ENCODE measurements around the gene NOS2.

The NOS2 gene

DNA sequence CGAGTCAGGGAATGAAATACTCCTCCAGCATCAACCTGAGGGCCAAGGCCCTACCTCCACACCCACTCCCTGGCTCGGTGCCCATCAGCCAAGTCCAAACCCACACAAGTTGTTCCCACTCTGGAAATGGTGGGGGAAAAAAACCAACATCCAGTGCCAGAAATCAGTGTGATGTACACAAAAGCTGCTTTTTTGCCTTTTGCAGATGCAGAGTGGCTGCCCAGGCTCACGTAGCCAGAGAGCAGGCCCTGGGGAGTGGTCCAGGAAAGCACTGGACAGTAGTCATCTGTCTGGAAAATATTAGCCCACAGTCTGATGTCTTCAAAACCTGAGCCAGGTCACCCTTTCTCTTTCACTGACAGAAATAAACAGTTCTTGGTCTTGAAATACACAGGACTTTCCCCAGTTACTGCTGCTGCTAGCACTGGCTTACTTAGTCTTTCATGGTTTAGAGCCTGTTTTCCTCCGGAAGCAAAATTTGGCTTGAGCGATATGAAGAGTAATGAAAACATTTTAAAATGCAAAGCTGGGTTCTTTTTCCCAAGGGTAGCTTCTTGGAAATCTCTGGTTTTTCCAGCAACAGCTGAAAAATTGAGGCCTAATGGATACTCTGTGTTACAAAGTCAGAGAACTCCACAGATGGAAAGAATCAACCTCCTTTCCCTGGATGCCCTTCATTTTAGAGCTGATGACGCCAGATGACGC is 18.2 kb upstream of the NOS2 start:
- no peak for DNase-seq

GRCh38 chr17:27817731-27818130 is 17.4 kb upstream of the NOS2 start:
- DNase-seq = peak in 2 of 3 donors; percentile 10 to 18

- no peak for DNase-seq
Measured at GRCh38 chr17:27816946-27817345, 16.6 kb upstream of the NOS2 start.

- DNase-seq = no peak
Measured at GRCh38 chr17:27811961-27812360, 11.6 kb upstream of the NOS2 start.

DNA sequence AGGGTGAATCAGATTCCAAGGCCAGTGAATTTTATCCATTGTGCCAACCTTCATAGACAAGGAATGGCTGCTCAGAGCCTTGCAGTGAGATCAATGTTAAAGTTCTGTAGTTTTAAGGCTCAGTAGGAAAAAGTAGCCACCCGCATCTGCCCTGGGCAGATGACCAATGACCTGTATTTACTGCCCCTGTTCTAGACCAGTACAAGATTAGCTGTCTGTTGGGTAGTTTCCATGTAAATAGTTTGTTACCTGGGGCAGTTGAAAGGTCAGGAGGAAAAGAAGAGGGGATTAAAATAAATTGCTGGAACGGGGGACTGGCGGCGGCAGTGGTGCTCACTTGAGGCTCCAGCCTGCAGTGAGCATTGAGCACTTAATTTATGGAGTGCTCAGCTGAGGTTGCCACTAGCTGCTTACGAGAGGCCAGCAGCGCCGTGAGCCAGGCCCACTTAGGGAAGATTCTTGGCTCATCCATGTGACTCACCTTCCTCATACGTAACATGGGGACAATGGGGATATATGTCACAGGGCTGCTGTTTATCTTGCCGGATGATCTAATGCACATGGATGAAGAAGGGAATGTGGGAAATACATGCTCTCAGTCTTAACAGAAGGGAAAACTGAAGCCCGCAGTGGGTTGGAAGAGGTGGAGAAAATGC is 10.7 kb upstream of the NOS2 start:
- peak; percentile 30 to 49 (median 35) for DNase-seq

GRCh38 chr17:27810211-27810901 is 10.0 kb upstream of the NOS2 start:
- peak; percentile 43 to 79 (median 52) for DNase-seq

DNA sequence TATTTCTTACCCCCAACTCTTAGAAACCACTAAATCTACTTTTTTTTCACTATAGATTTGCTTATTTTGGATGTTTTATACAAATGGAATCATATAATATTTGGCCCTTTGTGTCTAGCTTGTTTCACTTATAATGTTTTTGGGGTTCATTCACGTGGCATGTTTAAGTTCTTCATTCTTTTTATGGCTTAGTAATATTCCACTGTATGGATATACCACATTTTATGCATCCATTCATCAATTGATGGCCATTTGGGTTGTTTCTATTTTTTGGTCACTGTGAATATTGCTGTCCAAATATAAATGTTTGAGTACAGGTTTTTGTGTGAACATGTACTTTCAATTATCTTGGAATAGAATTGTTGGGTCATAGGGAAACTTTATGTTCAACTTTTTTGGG is 9.2 kb upstream of the NOS2 start:
- DNase-seq = no peak

GRCh38 chr17:27808628-27809027 is 8.3 kb upstream of the NOS2 start:
- peak; percentile 20 to 72 (median 50) for DNase-seq

- DNase-seq = peak in 1 of 3 donors; percentile 20
Measured at GRCh38 chr17:27807567-27808470, 7.5 kb upstream of the NOS2 start.

DNA sequence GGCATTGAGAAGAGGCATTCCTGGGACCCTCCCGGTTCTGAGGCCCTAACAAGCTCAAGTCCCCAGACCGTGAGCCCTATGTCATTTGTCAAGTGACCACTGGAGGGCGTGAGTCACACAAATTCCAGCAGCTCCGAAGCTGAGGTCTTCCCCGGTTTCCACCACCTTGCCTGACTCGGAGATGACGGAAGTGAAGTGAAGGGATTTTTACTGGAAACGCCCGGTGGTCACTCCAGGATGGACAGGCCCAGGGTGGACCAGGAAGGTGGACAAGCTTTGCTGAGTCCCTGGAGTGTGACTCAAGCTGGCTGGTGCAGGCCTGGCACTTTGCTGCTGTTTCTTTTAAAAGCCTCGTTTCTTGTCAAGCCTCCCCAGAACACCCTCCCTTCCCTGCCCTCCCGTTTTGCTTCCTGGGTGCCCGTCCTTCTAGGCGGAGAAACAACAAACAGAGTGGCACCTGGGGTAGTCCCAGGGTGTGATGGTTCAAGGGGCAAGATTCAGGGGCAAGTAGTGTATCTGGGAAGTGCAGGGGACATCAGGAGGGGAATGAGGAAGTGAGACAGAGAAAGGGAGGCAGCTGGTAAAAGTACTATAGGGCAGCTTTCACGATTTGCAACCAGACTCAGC is 5.3 kb upstream of the NOS2 start:
- peak; percentile 86 to 89 (median 87) for DNase-seq

DNA sequence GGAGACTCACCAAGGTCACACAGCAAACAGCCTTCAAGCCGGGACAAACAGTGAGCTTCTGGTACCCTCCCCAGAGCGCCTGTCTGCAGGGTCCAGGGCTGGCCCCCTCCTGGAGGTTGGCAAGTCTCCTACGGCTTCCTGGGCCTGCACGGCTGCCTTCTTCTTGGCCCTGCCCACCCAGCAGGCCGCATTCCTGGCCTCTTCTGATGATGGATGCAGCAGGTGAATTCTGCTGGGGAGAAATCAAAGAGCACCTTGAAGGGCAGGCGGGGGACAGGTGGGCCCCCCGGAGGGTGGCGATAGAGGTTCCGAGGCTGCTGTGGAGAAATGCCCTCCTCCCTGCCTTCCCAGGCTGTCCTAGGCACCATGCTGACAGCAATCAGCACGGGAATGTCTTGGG is 3.8 kb upstream of the NOS2 start:
- no peak for DNase-seq

DNA sequence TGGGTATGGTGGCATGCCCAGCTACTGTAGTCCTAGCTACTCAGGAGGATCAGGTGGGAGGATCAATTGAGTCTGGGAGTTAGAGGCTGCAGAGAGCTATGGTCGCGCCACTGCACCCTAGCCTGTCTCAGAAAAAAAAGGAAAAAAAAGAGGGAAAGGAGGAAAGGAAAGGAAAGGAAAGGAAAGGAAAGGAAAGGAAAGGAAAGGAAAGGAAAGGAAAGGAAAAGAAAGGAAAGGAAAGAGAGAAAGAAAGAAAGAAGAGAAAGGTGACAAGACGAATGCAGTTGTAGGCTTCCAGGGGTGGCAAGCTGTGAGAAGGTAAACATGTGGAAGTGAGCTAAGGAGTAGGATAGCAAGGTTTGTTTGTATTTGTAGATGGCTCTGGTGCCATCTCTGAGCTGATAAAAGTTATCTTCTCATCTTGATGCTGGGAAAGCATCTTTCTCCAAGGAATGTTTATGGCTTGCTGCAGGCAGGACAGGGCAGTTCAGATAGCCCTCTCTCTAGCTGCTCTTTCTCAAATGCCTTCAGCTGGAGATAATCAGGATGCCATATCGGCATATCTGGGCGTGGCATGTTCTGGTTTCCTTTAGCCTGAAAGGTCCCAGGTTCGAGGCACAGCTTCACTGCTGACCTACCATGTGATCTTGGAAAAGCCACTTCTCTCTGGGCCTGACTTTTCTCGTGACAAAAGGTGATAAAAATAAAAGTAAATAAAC is 2.8 kb upstream of the NOS2 start:
- no peak for DNase-seq

DNA sequence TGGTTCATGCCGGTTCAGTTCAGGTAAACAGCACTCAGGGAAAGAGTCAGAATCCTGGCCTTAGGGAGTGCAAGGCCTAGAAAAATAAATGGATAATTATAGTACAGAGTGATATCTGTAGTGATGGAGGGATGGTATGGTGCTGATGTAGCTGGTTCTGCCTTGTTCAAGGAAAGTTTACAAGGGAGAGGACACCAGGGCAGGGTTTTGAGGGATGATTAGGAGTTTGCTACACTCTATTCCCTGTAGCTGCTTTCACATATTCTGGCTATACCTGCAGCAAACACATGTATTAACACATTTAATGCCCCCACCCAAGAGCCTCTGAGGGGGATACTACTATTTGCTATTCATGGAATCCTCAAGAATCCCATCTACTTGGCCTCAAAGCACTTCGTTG is 1.7 kb upstream of the NOS2 start:
- no peak for DNase-seq

DNA sequence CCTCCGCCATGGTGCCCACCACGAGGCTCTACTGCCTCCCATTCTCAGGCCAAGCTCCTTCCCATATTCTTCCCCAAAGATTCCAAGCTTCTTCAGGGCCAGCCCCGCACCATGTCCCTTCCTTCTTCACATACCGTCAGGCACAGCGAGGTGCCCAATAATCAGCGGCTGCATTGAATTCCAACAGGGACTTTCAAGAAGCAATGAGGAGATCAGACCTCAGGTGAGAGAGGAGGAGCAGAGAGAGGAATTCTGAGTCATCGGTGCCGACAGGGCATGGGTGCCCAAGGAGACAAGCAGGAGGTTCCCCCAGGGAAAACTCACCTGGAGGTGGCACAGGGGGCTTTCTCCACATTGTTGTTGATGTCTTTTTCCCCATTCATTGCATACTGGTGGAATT is 2.0 kb downstream of the NOS2 start:
- no peak for DNase-seq

DNA sequence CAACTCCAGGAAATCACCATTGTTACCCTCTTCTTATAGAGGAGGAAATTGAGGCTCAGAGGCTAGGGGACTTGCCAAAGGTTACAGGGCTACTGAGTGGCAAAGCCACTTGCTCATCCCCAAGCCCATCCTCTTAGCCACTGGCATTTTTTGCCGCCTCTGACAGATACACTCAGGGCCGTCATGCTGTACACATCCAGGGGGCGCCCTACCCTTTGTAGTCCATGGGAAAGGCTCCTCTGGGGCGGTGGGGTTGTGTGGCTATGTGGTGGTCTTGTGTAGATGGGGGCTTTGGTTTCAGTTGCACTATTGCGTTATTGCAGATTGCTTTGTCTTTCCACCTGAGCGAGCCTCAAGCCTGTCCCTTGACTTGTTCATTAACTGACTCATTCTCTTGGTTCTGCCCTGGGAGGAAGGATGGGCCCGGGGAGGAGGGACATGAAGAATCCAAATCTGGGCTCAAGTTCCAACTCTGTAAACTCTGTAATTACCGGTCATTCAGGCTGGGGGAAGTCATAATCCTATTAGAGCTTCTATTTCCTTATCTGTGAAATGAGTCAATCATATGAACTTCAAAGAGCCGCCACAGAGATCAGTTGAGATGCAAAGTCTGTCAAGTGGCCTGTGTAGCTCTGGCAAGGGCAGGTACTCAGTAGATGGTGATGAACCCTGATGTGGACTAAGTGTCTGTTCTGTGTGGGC is 2.8 kb downstream of the NOS2 start:
- no peak for DNase-seq

- no peak for DNase-seq
Measured at GRCh38 chr17:27793906-27794569, 6.3 kb downstream of the NOS2 start.

GRCh38 chr17:27793168-27793905 is 7.0 kb downstream of the NOS2 start:
- peak in 1 of 3 donors; percentile 28 for DNase-seq

DNA sequence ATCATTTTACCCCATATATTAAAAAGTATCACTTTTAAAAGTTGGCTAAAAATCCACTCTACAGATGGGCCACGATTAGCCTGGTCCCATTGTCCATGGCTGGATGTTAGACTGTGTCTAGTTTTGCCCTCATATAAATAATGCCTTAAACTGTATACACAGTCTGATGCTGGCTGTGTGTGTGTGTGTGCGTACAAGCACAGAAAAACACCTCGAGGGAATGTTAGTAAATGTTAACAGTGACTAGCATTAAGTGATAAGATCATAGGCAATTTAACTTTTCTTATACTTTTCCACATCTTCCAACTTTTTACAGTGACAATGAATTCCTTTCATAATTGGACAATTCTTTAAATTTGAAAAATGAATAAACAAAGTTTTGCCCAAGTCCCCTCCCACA is 8.2 kb downstream of the NOS2 start:
- no peak for DNase-seq

DNA sequence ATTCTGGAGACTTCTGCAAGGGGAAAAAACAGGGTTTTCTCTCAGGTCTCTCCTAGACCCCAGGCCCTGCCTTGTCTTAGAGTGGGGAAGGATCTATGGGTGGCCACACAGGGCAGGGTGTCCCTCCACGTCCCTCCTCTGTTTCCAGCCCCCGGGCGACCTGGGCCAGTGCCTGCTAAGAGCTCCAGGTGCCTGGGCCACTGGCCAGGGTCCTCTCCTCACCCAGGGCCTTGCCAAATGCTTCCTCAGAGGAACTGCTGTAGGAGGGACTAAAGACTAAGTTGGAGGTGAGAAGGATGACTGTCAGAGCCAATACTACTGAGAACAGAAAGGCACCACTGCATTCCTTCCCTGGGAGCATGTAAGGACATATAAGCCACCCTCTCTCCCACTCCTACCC is 11.4 kb downstream of the NOS2 start:
- DNase-seq = no peak

Measured in suppressor macrophage treated with lipopolysaccharide for 1 hour (primary cell).